SK-N-SH treated with all-trans-retinoic acid at 6 μM for 48 hours (cell line): Measurements from ENCODE around the gene CIT.

Experiments
- ARNTL ChIP-seq: fragments of 450-650 bp; formaldehyde crosslinking; IDR thresholded peaks from 2 replicates; pipeline ENCODE4 v1.5.0; 2020; ENCODE audit warnings: low read depth, mild to moderate bottlenecking, moderate library complexity, borderline replicate concordance
- BACH2 ChIP-seq: fragments of 250-450 bp; sonication (Bioruptor Pico); IDR thresholded peaks from 2 replicates; pipeline ENCODE4 v1.9.0; 2021; ENCODE audit warnings: mild to moderate bottlenecking, borderline replicate concordance
- CREB5 ChIP-seq: fragments of 250-450 bp; sonication (Bioruptor Pico); IDR thresholded peaks from 2 replicates; pipeline ENCODE4 v1.5.1; 2020; ENCODE audit warnings: low read depth, mild to moderate bottlenecking, moderate library complexity
- CSDC2 ChIP-seq: fragments of 250-450 bp; sonication (Bioruptor Pico); IDR thresholded peaks from 2 replicates; pipeline ENCODE4 v1.5.0; 2020; ENCODE audit warnings: mild to moderate bottlenecking, moderate library complexity
- CSRNP3 ChIP-seq: fragments of 250-450 bp; sonication (Bioruptor Pico); IDR thresholded peaks from 2 replicates; pipeline ENCODE4 v1.5.1; 2021; ENCODE audit warnings: mild to moderate bottlenecking, moderate library complexity
- GLIS3 ChIP-seq: fragments of 250-450 bp; sonication (Bioruptor Pico); IDR thresholded peaks from 2 replicates; pipeline ENCODE4 v1.5.0; 2020; ENCODE audit warnings: mild to moderate bottlenecking, moderate library complexity
- PATZ1 ChIP-seq: fragments of 250-450 bp; sonication (Bioruptor Pico); IDR thresholded peaks from 2 replicates; pipeline ENCODE4 v1.8.0; 2020; ENCODE audit warnings: mild to moderate bottlenecking, moderate library complexity, borderline replicate concordance
- RARB ChIP-seq: fragments of 250-450 bp; sonication (Bioruptor Pico); IDR thresholded peaks from 2 replicates; pipeline ENCODE4 v1.8.0; 2021; ENCODE audit warnings: mild to moderate bottlenecking, moderate library complexity
- ZC3H10 ChIP-seq: fragments of 250-450 bp; sonication (Bioruptor Pico); IDR thresholded peaks from 2 replicates; pipeline ENCODE4 v1.5.1; 2021; ENCODE audit warnings: mild to moderate bottlenecking, moderate library complexity
- ZFP3 ChIP-seq: fragments of 250-450 bp; sonication (Bioruptor Pico); IDR thresholded peaks from 2 replicates; pipeline ENCODE4 v1.5.0; 2020; ENCODE audit warnings: mild to moderate bottlenecking, moderate library complexity
- ZNF565 ChIP-seq: fragments of 450-650 bp; formaldehyde crosslinking; conservative IDR thresholded peaks from 2 replicates; pipeline ENCODE4 v1.5.0; 2020; ENCODE audit warnings: low read depth, mild to moderate bottlenecking, moderate library complexity
- ZNF70 ChIP-seq: fragments of 450-650 bp; formaldehyde crosslinking; IDR thresholded peaks from 2 replicates; pipeline ENCODE4 v1.5.0; 2020; ENCODE audit warnings: mild to moderate bottlenecking, moderate library complexity

GRCh38 chr12:119786539-119786938 lies 90.6 kb downstream of the CIT start:
- no peak for TF ChIP-seq CREB5 (CRISPR knock-in tag)
- TF ChIP-seq ZC3H10 (CRISPR knock-in tag): no peak
- TF ChIP-seq ZFP3 (CRISPR knock-in tag): no peak
- TF ChIP-seq GLIS3 (CRISPR knock-in tag): no peak
- TF ChIP-seq PATZ1 (CRISPR knock-in tag): no peak
- TF ChIP-seq RARB (CRISPR knock-in tag): no peak
- no peak for TF ChIP-seq ARNTL (CRISPR knock-in tag)
- TF ChIP-seq ZNF565 (CRISPR knock-in tag): no peak
- TF ChIP-seq ZNF70 (CRISPR knock-in tag): no peak
- TF ChIP-seq CSDC2: no peak
- TF ChIP-seq CSRNP3: no peak
- no peak for TF ChIP-seq BACH2 (CRISPR knock-in tag)
